Astrocyte (in vitro differentiated cells and primary cell): Measurements from ENCODE around the gene MTNR1A.

Experiments used
- CTCF ChIP-seq: IDR thresholded peaks from 2 replicates; pipeline ENCODE4 v1.5.1; 2011; ENCODE audit warnings: low read depth, mild to moderate bottlenecking, inconsistent platforms, low read length, moderate library complexity; ENCODE audit not compliant: insufficient read depth
- EZH2 ChIP-seq: IDR thresholded peaks from 2 replicates; pipeline ENCODE4 v1.6.1; 2012; ENCODE audit warnings: mild to moderate bottlenecking, low read length, inconsistent platforms; ENCODE audit not compliant: insufficient read depth

GRCh38 chr4:186554914-186555827 is at the start of gene MTNR1A:
- no peak for TF ChIP-seq CTCF
- no peak for TF ChIP-seq EZH2
